WTC11 (cell line): ENCODE data around the gene TTLL4.

Experiments used
- CBFB ChIP-seq: sonication (generic); formaldehyde crosslinking; IDR thresholded peaks from 2 replicates; pipeline ENCODE4 v1.8.1; 2022; ENCODE audit warnings: mild to moderate bottlenecking, low read depth, missing genetic modification reagents
- CTCF ChIP-seq: fragments of 200-600 bp; IDR thresholded peaks from 2 replicates; pipeline ENCODE4 v1.8.0; 2022; ENCODE audit warnings: antibody characterized with exemption
- FOXP1 ChIP-seq: sonication (generic); formaldehyde crosslinking; IDR thresholded peaks from 2 replicates; pipeline ENCODE4 v1.8.0; 2022; ENCODE audit warnings: missing genetic modification reagents, mild to moderate bottlenecking, moderate library complexity, borderline replicate concordance

GRCh38 chr2:218776488-218776887 is 65.9 kb downstream of the TTLL4 start:
- TF ChIP-seq CTCF, result no peak
- TF ChIP-seq CBFB (CRISPR knock-in tag), result no peak
- TF ChIP-seq FOXP1 (CRISPR knock-in tag), result no peak
